Fibroblast of lung (primary cell): ENCODE data around the gene KCNJ4.

Experiments
- CTCF ChIP-seq, 2 donors: IDR thresholded peaks in 1 of 2; conservative IDR thresholded peaks in 1 of 2; 1 replicate in 1 of 2; 2 replicates in 1 of 2; pipeline ENCODE4 v1.5.1; 2011 to 2012; ENCODE audit warnings: low read length in 2 of 2, control low read depth in 1 of 2, inconsistent platforms in 1 of 2, low read depth in 1 of 2, mild to moderate bottlenecking in 1 of 2
- EZH2 ChIP-seq: IDR thresholded peaks from 2 replicates; pipeline ENCODE4 v1.5.1; 2012; ENCODE audit warnings: low read length, control low read depth, mild to moderate bottlenecking; ENCODE audit errors: missing control alignments

GRCh38 chr22:38432264-38432663, 22.7 kb downstream of the KCNJ4 start:
- TF ChIP-seq CTCF (conservative IDR thresholded peaks at IDR 0.05 in 1 of 2, IDR thresholded peaks at IDR 0.05 in 1 of 2; ENCODE audit: low read depth in 1 of 2, low read length in 2 of 2) (no peak), EZH2 (no peak)
